ENCODE results near the gene SLC25A51. TPM values are rescaled to one million over a fixed set of nuclear protein-coding genes. Genes with fewer than 3 reads are reported as not detected.

SLC25A51 gene
- total RNA-seq, 2 experiments from 2014 or later, result 31.8 to 32.4 TPM

DNA sequence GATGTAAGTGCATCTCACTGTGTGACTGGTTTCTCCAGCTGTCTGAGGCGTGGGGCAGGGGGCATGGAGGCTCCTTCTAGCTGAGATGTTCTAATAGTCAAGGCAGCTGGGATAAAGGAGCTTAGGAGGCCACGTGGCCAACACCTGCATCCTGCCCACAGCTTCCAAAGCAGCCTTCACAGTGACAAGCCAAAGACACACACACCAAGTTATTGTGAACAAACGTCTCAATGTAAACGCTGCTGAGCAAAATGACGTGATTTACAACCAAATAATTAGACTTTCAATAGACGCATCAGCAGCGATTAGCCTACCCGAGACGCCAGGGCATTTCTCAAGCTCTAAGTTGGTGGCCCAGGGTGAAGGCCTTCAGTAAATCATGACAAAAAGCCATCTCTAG, 23.2 kb upstream of the SLC25A51 start:
- no peak overlapping the region for H3K4me3 ChIP-seq (ENCODE audit: low read depth, low read length, poor library complexity, severe bottlenecking)
- BruUV-seq (replicated peaks), result no TSS peak
- H3K79me2 ChIP-seq (ENCODE audit: insufficient read depth, low read depth, low read length), result no peaks in the 10 kb centered on the region
- no peak overlapping the region for H3K4me2 ChIP-seq (ENCODE audit: low read length)
- H3K9me2 ChIP-seq (ENCODE audit: insufficient read depth, low read length), result no peaks in the 10 kb centered on the region
- TF ChIP-seq CTCF (conservative IDR thresholded peaks at IDR 0.05; ENCODE audit: low read length), result no peak
- no peak for TF ChIP-seq EZH2phosphoT487 (IDR thresholded peaks at IDR 0.05; ENCODE audit: borderline replicate concordance, low read depth, low read length)
- H2AFZ ChIP-seq (ENCODE audit: low read length), result no peak overlapping the region
- no peaks in the 10 kb centered on the region for H3K36me3 ChIP-seq (ENCODE audit: insufficient read depth, low read length)
- 0 out of 2 replicates have a peak, but pooled peaks cover 4% of the 10 kb centered on the region for H3K9me3 ChIP-seq (ENCODE audit: low read length)
- no peak overlapping the region for H3K27ac ChIP-seq (ENCODE audit: low read depth, low read length, poor library complexity, severe bottlenecking)
- H4K20me1 ChIP-seq (ENCODE audit: insufficient read depth, low read length), result no peaks in the 10 kb centered on the region
- ChIA-PET POLR2A (interaction anchor here (0.8 kb wide), 1 partner anchor 139 kb away, joined by 3 read pairs; no protein-coding TSS in a partner anchor), CTCF (ENCODE audit: unreplicated experiment) (no interaction called here)
- DNase-seq (ENCODE audit: low spot score), result peak; percentile 4
- H3K4me1 ChIP-seq (ENCODE audit: insufficient read depth, low read length, poor library complexity, severe bottlenecking), result no peaks in the 10 kb centered on the region
- intact Hi-C loops (cut with micrococcal nuclease; ENCODE audit: unreplicated experiment), result no loop called here

DNA sequence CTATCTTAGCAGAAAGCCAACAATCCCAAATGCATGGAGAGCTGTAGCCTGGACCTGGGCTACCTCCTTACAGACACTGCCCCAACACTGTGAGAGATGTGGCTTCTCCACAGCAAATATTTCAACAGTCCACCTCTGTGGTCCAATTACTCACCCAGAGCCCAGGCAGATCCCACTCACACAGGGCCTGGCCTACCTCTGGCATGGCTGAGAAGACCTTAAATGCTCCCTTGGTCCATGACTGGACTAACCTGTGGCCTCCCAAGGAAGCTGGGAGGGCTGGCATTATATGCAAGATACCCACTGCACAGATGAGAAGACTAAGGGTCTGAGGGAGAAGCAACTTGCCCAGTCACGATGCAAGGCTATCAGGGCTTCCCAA, 22.8 kb upstream of the SLC25A51 start:
- POLR2A ChIA-PET, result interaction anchor here (0.8 kb wide), 1 partner anchor 140 kb away, joined by 3 read pairs; no protein-coding TSS in a partner anchor
- intact Hi-C loops (cut with micrococcal nuclease; ENCODE audit: unreplicated experiment), result no loop called here

More for the DNA sequence above, 22.8 kb upstream of the SLC25A51 start:
- no peaks in the 10 kb centered on the region for H4K20me1 ChIP-seq (ENCODE audit: insufficient read depth, low read length)
- no peak overlapping the region for H3K4me3 ChIP-seq (ENCODE audit: low read depth, low read length, poor library complexity, severe bottlenecking)
- no peak overlapping the region for H2AFZ ChIP-seq (ENCODE audit: low read length)
- H3K4me1 ChIP-seq (ENCODE audit: insufficient read depth, low read length, poor library complexity, severe bottlenecking), result no peaks in the 10 kb centered on the region
- H3K79me2 ChIP-seq (ENCODE audit: insufficient read depth, low read depth, low read length), result no peaks in the 10 kb centered on the region
- BruUV-seq (replicated peaks), result no TSS peak
- H3K36me3 ChIP-seq (ENCODE audit: insufficient read depth, low read length), result no peaks in the 10 kb centered on the region
- H3K9me2 ChIP-seq (ENCODE audit: insufficient read depth, low read length), result no peaks in the 10 kb centered on the region
- 0 out of 2 replicates have a peak, but pooled peaks cover 4% of the 10 kb centered on the region for H3K9me3 ChIP-seq (ENCODE audit: low read length)
- no peak overlapping the region for H3K27ac ChIP-seq (ENCODE audit: low read depth, low read length, poor library complexity, severe bottlenecking)
- CTCF ChIA-PET (ENCODE audit: unreplicated experiment), result no interaction called here
- TF ChIP-seq CTCF (conservative IDR thresholded peaks at IDR 0.05; ENCODE audit: low read length), result no peak
- TF ChIP-seq EZH2phosphoT487 (IDR thresholded peaks at IDR 0.05; ENCODE audit: borderline replicate concordance, low read depth, low read length), result no peak
- no peak for DNase-seq (ENCODE audit: low spot score)
- no peak overlapping the region for H3K4me2 ChIP-seq (ENCODE audit: low read length)
